ENCODE data around the gene CELF4.

Gene CELF4

GRCh38 chr18:37422116-37422515 is 143.5 kb downstream of the CELF4 start:
- H3K36me3 ChIP-seq (ENCODE audit: low read depth) = no peaks in the 10 kb centered on the region
- TF ChIP-seq CTCF (IDR thresholded peaks at IDR 0.05; ENCODE audit: poor library complexity, severe bottlenecking) = no peak
- no peak for ATAC-seq (ENCODE audit: low read depth)
- H3K27ac ChIP-seq (ENCODE audit: poor library complexity, severe bottlenecking) = no peak overlapping the region
- H3K4me1 ChIP-seq (ENCODE audit: insufficient read depth, poor library complexity, severe bottlenecking) = peaks cover 8% of the 10 kb centered on the region
- H3K27me3 ChIP-seq (ENCODE audit: insufficient read depth, poor library complexity, severe bottlenecking) = no peaks in the 10 kb centered on the region
- H3K9me3 ChIP-seq (ENCODE audit: severe bottlenecking) = no peaks in the 10 kb centered on the region
- DNase-seq (ENCODE audit: low spot score) = no peak
- H3K4me3 ChIP-seq (ENCODE audit: severe bottlenecking) = no peak overlapping the region

GRCh38 chr18:37421341-37422077 is 144.1 kb downstream of the CELF4 start:
- Histone ChIP-seq H3K4me1 (ENCODE audit: insufficient read depth, poor library complexity, severe bottlenecking) (peaks cover 8% of the 10 kb centered on the region), H3K27ac (ENCODE audit: poor library complexity, severe bottlenecking) (peak overlapping the region; percentile 52), H3K9me3 (ENCODE audit: severe bottlenecking) (no peaks in the 10 kb centered on the region), H3K36me3 (ENCODE audit: low read depth) (no peaks in the 10 kb centered on the region), H3K27me3 (ENCODE audit: insufficient read depth, poor library complexity, severe bottlenecking) (no peaks in the 10 kb centered on the region), H3K4me3 (ENCODE audit: severe bottlenecking) (no peak overlapping the region)
- no peak for DNase-seq (ENCODE audit: low spot score)
- TF ChIP-seq CTCF (IDR thresholded peaks at IDR 0.05; ENCODE audit: poor library complexity, severe bottlenecking) = no peak
- no peak; the same call in 2 of the 3 replicates for ATAC-seq (ENCODE audit: low read depth)

GRCh38 chr18:37420315-37420880 is 145.2 kb downstream of the CELF4 start:
- no peak; the same call in 2 of the 3 replicates for ATAC-seq (ENCODE audit: low read depth)
- H3K9me3 ChIP-seq (ENCODE audit: severe bottlenecking) = no peaks in the 10 kb centered on the region
- DNase-seq (ENCODE audit: low spot score) = no peak
- no peaks in the 10 kb centered on the region for H3K27me3 ChIP-seq (ENCODE audit: insufficient read depth, poor library complexity, severe bottlenecking)
- no peaks in the 10 kb centered on the region for H3K36me3 ChIP-seq (ENCODE audit: low read depth)
- H3K4me1 ChIP-seq (ENCODE audit: insufficient read depth, poor library complexity, severe bottlenecking) = peaks cover 8% of the 10 kb centered on the region
- no peak overlapping the region for H3K4me3 ChIP-seq (ENCODE audit: severe bottlenecking)
- no peak for TF ChIP-seq CTCF (IDR thresholded peaks at IDR 0.05; ENCODE audit: poor library complexity, severe bottlenecking)
- peak overlapping the region; percentile 52 for H3K27ac ChIP-seq (ENCODE audit: poor library complexity, severe bottlenecking)

GRCh38 chr18:37419866-37420265 is 145.7 kb downstream of the CELF4 start:
- Histone ChIP-seq H3K36me3 (ENCODE audit: low read depth) (no peaks in the 10 kb centered on the region), H3K4me1 (ENCODE audit: insufficient read depth, poor library complexity, severe bottlenecking) (peaks cover 8% of the 10 kb centered on the region), H3K4me3 (ENCODE audit: severe bottlenecking) (no peak overlapping the region), H3K27me3 (ENCODE audit: insufficient read depth, poor library complexity, severe bottlenecking) (no peaks in the 10 kb centered on the region), H3K9me3 (ENCODE audit: severe bottlenecking) (no peaks in the 10 kb centered on the region), H3K27ac (ENCODE audit: poor library complexity, severe bottlenecking) (peak overlapping the region; percentile 52)
- no peak for TF ChIP-seq CTCF (IDR thresholded peaks at IDR 0.05; ENCODE audit: poor library complexity, severe bottlenecking)
- DNase-seq (ENCODE audit: low spot score) = no peak
- ATAC-seq (ENCODE audit: low read depth) = no peak

GRCh38 chr18:37419315-37419714 is 146.3 kb downstream of the CELF4 start:
- H3K4me1 ChIP-seq (ENCODE audit: insufficient read depth, poor library complexity, severe bottlenecking) = peaks cover 8% of the 10 kb centered on the region
- peak; percentile 89 for ATAC-seq (ENCODE audit: low read depth)
- H3K36me3 ChIP-seq (ENCODE audit: low read depth) = no peaks in the 10 kb centered on the region
- no peaks in the 10 kb centered on the region for H3K27me3 ChIP-seq (ENCODE audit: insufficient read depth, poor library complexity, severe bottlenecking)
- no peaks in the 10 kb centered on the region for H3K9me3 ChIP-seq (ENCODE audit: severe bottlenecking)
- no peak overlapping the region for H3K4me3 ChIP-seq (ENCODE audit: severe bottlenecking)
- peak overlapping the region; percentile 52 for H3K27ac ChIP-seq (ENCODE audit: poor library complexity, severe bottlenecking)
- TF ChIP-seq CTCF (IDR thresholded peaks at IDR 0.05; ENCODE audit: poor library complexity, severe bottlenecking) = no peak
- DNase-seq (ENCODE audit: low spot score) = peak; percentile 80

All from RWPE2 (cell line).